Ovary (tissue), 9 donors: ENCODE data around the gene POLR1E. TPM values are rescaled to one million over a fixed set of nuclear protein-coding genes. Genes with fewer than 3 reads are reported as not detected.

ENCODE experiments used
- DNase-seq, 5 donors: peaks; one replicate each; pipeline ENCODE4 v3.0.0-alpha.2; 2019 to 2020
- H3K27ac ChIP-seq, 2 donors: fragments of 200-600 bp; one replicate each; pipeline versions ENCODE4 v1.5.1 to v1.8.0; 2019 to 2022
- H3K27me3 ChIP-seq: fragments of 200-600 bp; one replicate; pipeline ENCODE4 v1.8.0; 2022
- H3K36me3 ChIP-seq: fragments of 200-600 bp; sonication (generic); one replicate; pipeline ENCODE4 v1.5.1; 2019
- H3K4me1 ChIP-seq: one replicate; pipeline ENCODE4 v1.8.1; 2013; ENCODE audit warnings: mild to moderate bottlenecking, moderate library complexity; ENCODE audit not compliant: insufficient read depth
- H3K4me3 ChIP-seq: fragments of 200-600 bp; sonication (generic); one replicate; pipeline ENCODE4 v1.5.1; 2017
- H3K9me3 ChIP-seq, 2 donors: fragments of 200-600 bp in 1 of 2; sonication (generic) in 1 of 2; one replicate each; pipeline versions ENCODE4 v1.5.1 to v1.8.1; 2013 to 2019; ENCODE audit warnings: mild to moderate bottlenecking in 1 of 2, moderate library complexity in 1 of 2
- CTCF ChIP-seq, 3 donors: fragments of 450-650 bp in 2 of 3; fragments of 200-600 bp in 1 of 3; IDR thresholded peaks; one replicate each; pipeline versions ENCODE4 v1.5.1 to v1.8.0; 2016 to 2022; ENCODE audit warnings: antibody characterized with exemption in 3 of 3, mild to moderate bottlenecking in 1 of 3
- EP300 ChIP-seq: sonication (generic); formaldehyde crosslinking; IDR thresholded peaks from one replicate; pipeline ENCODE4 v1.6.1; 2017; ENCODE audit warnings: antibody characterized with exemption
- POLR2A ChIP-seq: fragments of 450-650 bp; IDR thresholded peaks from one replicate; pipeline ENCODE4 v1.6.1; 2017; ENCODE audit warnings: antibody characterized with exemption, mild to moderate bottlenecking, moderate library complexity
- WGBS, 3 donors: extraction: QIAGEN DNeasy Blood & Tissue Kit in 1 of 3; methylation state at CpG; one replicate each; pipeline versions ENCODE4 v1.1.5 to v1.1.7; 2013 to 2017; 5-methylcytosine and 5-hydroxymethylcytosine counted together
- intact Hi-C, 4 donors: fragments of 100-400 bp; cut with DNase I; formaldehyde crosslinking; loops; one replicate each; pipeline versions ENCODE4 v1.11.0 to v1.15.1; 2022 to 2023
- polyA plus RNA-seq, 2 donors: library from polyadenylated mRNA; stranded (reverse); fragments of 200-250 nt in 1 of 2; fragments of 350-450 nt in 1 of 2; fragmentation: Illumina TruSeq in 1 of 2; extraction: RNeasy Lipid Tissue Mini Kit (QIAGEN cat#74804) in 1 of 2; gene quantifications; one replicate each; pipeline ENCODE4 v1.2.3, GENCODE V29; 2013 to 2014
- total RNA-seq, 7 donors: library from RNA; depleted of rRNA in 2 of 7; stranded (reverse); fragments of >200 nt in 2 of 7; fragmentation: NEBNext Ultra II Directional in 3 of 7; extraction: Animal tissue kit (Norgen Biotek cat#: 25700) in 3 of 7; gene quantifications; one replicate each; pipeline versions ENCODE4 v1.1.0 to v1.2.4, GENCODE V29; 2016 to 2023
- donor health status: DM: no; HTN: no; CAD: no; lungs with moderate emphysema.
- donor health status: DM: no; HTN: no; CAD: no.
- donor health status: Bipolar disorder and iron deficiency.
- donor health status: DM: yes; HTN: yes; CAD: no.
- donor health status: DM: no; HTN: no; CAD: no.
- donor health status: DM: yes; HTN: yes; CAD: no.

The POLR1E gene
- total and polyA plus RNA-seq, 9 donors: 26.3 to 48.9 (median 39.1) TPM

GRCh38 chr9:37541465-37541864 is 55.7 kb downstream of the POLR1E start:
- H3K36me3 ChIP-seq: no peaks in the 10 kb centered on the region
- H3K4me3 ChIP-seq: no peak overlapping the region
- WGBS, 3 donors: 96 to 99% (median 97%) methylated on average over 8 of the region's 8 CpGs

GRCh38 chr9:37542488-37542887 is 56.7 kb downstream of the POLR1E start:
- 97 to 99% (median 97%) methylated on average over 6 of the region's 6 CpGs for WGBS, 3 donors
- no peaks in the 10 kb centered on the region for H3K4me1 ChIP-seq
- no peak overlapping the region for H3K4me3 ChIP-seq
- no peak for TF ChIP-seq CTCF (IDR thresholded peaks at IDR 0.05)
- no peak overlapping the region for H3K27ac ChIP-seq
- no peak for DNase-seq
- H3K27me3 ChIP-seq: no peaks in the 10 kb centered on the region
- intact Hi-C loops: no loop called here
- no peaks in the 10 kb centered on the region for H3K36me3 ChIP-seq
- no peaks in the 10 kb centered on the region for H3K9me3 ChIP-seq

More at GRCh38 chr9:37541465-37541864, 55.7 kb downstream of the POLR1E start:
- Histone ChIP-seq H3K27ac (no peak overlapping the region), H3K27me3 (no peaks in the 10 kb centered on the region), H3K9me3 (no peaks in the 10 kb centered on the region), H3K4me1 (no peaks in the 10 kb centered on the region)
- no peak for DNase-seq
- no peak for TF ChIP-seq POLR2A
- intact Hi-C loops: no loop called here

GRCh38 chr9:37542895-37543294 is 57.1 kb downstream of the POLR1E start:
- no peak for DNase-seq
- intact Hi-C loops: no loop called here
- Histone ChIP-seq H3K4me1 (no peaks in the 10 kb centered on the region), H3K27me3 (no peaks in the 10 kb centered on the region), H3K9me3 (no peaks in the 10 kb centered on the region), H3K4me3 (no peak overlapping the region), H3K27ac (no peak overlapping the region), H3K36me3 (no peaks in the 10 kb centered on the region)
- 67 to 70% (median 67%) methylated on average over 1 of the region's 1 CpG for WGBS, 3 donors
- no peak for TF ChIP-seq CTCF (IDR thresholded peaks at IDR 0.05)
- TF ChIP-seq EP300: no peak
- TF ChIP-seq POLR2A: no peak

GRCh38 chr9:37543468-37543867 is 57.7 kb downstream of the POLR1E start:
- Histone ChIP-seq H3K36me3 (no peaks in the 10 kb centered on the region), H3K27me3 (no peaks in the 10 kb centered on the region), H3K4me3 (no peak overlapping the region), H3K4me1 (no peaks in the 10 kb centered on the region), H3K27ac (no peak overlapping the region), H3K9me3 (no peaks in the 10 kb centered on the region)
- no peak for DNase-seq
- WGBS, 3 donors: 83 to 95% (median 86%) methylated on average over 1 of the region's 1 CpG
- intact Hi-C loops: no loop called here
- TF ChIP-seq POLR2A (no peak), CTCF (IDR thresholded peaks at IDR 0.05) (no peak), EP300 (no peak)

- TF ChIP-seq EP300 (no peak), POLR2A (no peak)
- H3K4me1 ChIP-seq: no peaks in the 10 kb centered on the region
- no peak overlapping the region for H3K4me3 ChIP-seq
- no peak overlapping the region for H3K27ac ChIP-seq
- intact Hi-C loops: no loop called here
- no peaks in the 10 kb centered on the region for H3K9me3 ChIP-seq
- H3K36me3 ChIP-seq: no peaks in the 10 kb centered on the region
- H3K27me3 ChIP-seq: no peaks in the 10 kb centered on the region
- no peak for DNase-seq
- 93 to 96% (median 95%) methylated on average over 5 of the region's 5 CpGs for WGBS, 3 donors
These were observed 61.7 kb downstream of the POLR1E start for GRCh38 chr9:37547328-37547878.

- H3K4me3 ChIP-seq: no peak overlapping the region
- no peaks in the 10 kb centered on the region for H3K4me1 ChIP-seq
- H3K9me3 ChIP-seq: no peaks in the 10 kb centered on the region
- H3K27me3 ChIP-seq: no peaks in the 10 kb centered on the region
- DNase-seq: no peak
- intact Hi-C loops: no loop called here
- no peak overlapping the region for H3K27ac ChIP-seq
- TF ChIP-seq CTCF (IDR thresholded peaks at IDR 0.05): no peak
- no peak for TF ChIP-seq EP300
- no peak for TF ChIP-seq POLR2A
- H3K36me3 ChIP-seq: no peaks in the 10 kb centered on the region
These were observed 63.8 kb downstream of the POLR1E start for GRCh38 chr9:37549527-37549926.
